Measurements from ENCODE around the gene MOCS2. TPM values are rescaled to one million over a fixed set of nuclear protein-coding genes. Genes with fewer than 3 reads are reported as not detected.

The MOCS2 gene
- total RNA-seq: 10 to 100 TPM; 44.2 to 45.5 TPM

- peaks cover 12 to 26% of the 10 kb centered on the region in 2 donors for H3K4me1 ChIP-seq (ENCODE audit: control insufficient read depth in 1 of 2, low read depth in 2 of 2)
- DNase-seq (ENCODE audit: low spot score): peak; percentile 38
- H3K4me3 ChIP-seq: peak within 1 kb of the TSS; percentile 91
- no peaks in the 10 kb centered on the region for H3K27me3 ChIP-seq (replicated peaks; ENCODE audit: insufficient read depth)
- H3K27ac ChIP-seq: peak within 1 kb of the TSS in 1 of 2 donors; percentile 59
- TF ChIP-seq CTCF (IDR thresholded peaks at IDR 0.05): no peak
- H3K9me3 ChIP-seq: no peaks in the 10 kb centered on the region
- no peaks in the 10 kb centered on the region for H3K36me3 ChIP-seq
- peak; percentile 82 for ATAC-seq (ENCODE audit: insufficient number of reproducible peaks, low FRiP score, low read depth)
These were observed at the start of gene MOCS2 for GRCh38 chr5:53109443-53110127. MOCS2 (minus strand) TSS chr5:53109757; CDS start chr5:53107174, 2,583 bp downstream.

GRCh38 chr5:53151713-53152458 is 42.3 kb upstream of the MOCS2 start:
- H3K9me3 ChIP-seq: no peaks in the 10 kb centered on the region
- no peaks in the 10 kb centered on the region for H3K4me1 ChIP-seq (ENCODE audit: control insufficient read depth in 1 of 2, low read depth in 2 of 2)
- TF ChIP-seq CTCF (IDR thresholded peaks at IDR 0.05): no peak
- H3K4me3 ChIP-seq: no peak overlapping the region
- no peak for ATAC-seq (ENCODE audit: insufficient number of reproducible peaks, low FRiP score, low read depth)
- DNase-seq (ENCODE audit: low spot score): peak; percentile 8
- H3K27ac ChIP-seq: no peak overlapping the region
- no peaks in the 10 kb centered on the region for H3K27me3 ChIP-seq (replicated peaks; ENCODE audit: insufficient read depth)
- no peaks in the 10 kb centered on the region for H3K36me3 ChIP-seq

- no peak overlapping the region for H3K4me3 ChIP-seq
- H3K27me3 ChIP-seq (replicated peaks; ENCODE audit: insufficient read depth): no peaks in the 10 kb centered on the region
- DNase-seq (ENCODE audit: low spot score) (no peak), ATAC-seq (ENCODE audit: insufficient number of reproducible peaks, low FRiP score, low read depth) (no peak)
- TF ChIP-seq CTCF (IDR thresholded peaks at IDR 0.05): no peak
- H3K4me1 ChIP-seq (ENCODE audit: control insufficient read depth in 1 of 2, low read depth in 2 of 2): no peaks in the 10 kb centered on the region
- no peaks in the 10 kb centered on the region for H3K36me3 ChIP-seq
- no peak overlapping the region for H3K27ac ChIP-seq
- H3K9me3 ChIP-seq: no peaks in the 10 kb centered on the region
These were observed 23.5 kb upstream of the MOCS2 start for GRCh38 chr5:53133020-53133419.

- ATAC-seq (ENCODE audit: insufficient number of reproducible peaks, low FRiP score, low read depth): no peak
- no peak for DNase-seq (ENCODE audit: low spot score)
- no peaks in the 10 kb centered on the region for H3K27me3 ChIP-seq (replicated peaks; ENCODE audit: insufficient read depth)
- H3K9me3 ChIP-seq: no peaks in the 10 kb centered on the region
- TF ChIP-seq CTCF (IDR thresholded peaks at IDR 0.05): no peak
- H3K4me3 ChIP-seq: no peak overlapping the region
- H3K27ac ChIP-seq: no peak overlapping the region
- no peaks in the 10 kb centered on the region for H3K36me3 ChIP-seq
- H3K4me1 ChIP-seq (ENCODE audit: control insufficient read depth in 1 of 2, low read depth in 2 of 2): no peaks in the 10 kb centered on the region
These were observed 20.7 kb upstream of the MOCS2 start for GRCh38 chr5:53130266-53130665.

GRCh38 chr5:53128481-53128880 is 18.9 kb upstream of the MOCS2 start:
- Histone ChIP-seq H3K27ac (no peak overlapping the region), H3K9me3 (no peaks in the 10 kb centered on the region), H3K4me3 (no peak overlapping the region), H3K4me1 (ENCODE audit: control insufficient read depth in 1 of 2, low read depth in 2 of 2) (no peaks in the 10 kb centered on the region), H3K36me3 (no peaks in the 10 kb centered on the region), H3K27me3 (replicated peaks; ENCODE audit: insufficient read depth) (no peaks in the 10 kb centered on the region)
- DNase-seq (ENCODE audit: low spot score) (no peak), ATAC-seq (ENCODE audit: insufficient number of reproducible peaks, low FRiP score, low read depth) (no peak)
- TF ChIP-seq CTCF (IDR thresholded peaks at IDR 0.05): no peak
